ENCODE results near the gene VWF. TPM values are rescaled to one million over a fixed set of nuclear protein-coding genes. Genes with fewer than 3 reads are reported as not detected.

The VWF gene
- total RNA-seq, 1 experiment from 2014 or later: 0.41 TPM

GRCh38 chr12:6059221-6059620, 65.2 kb downstream of the VWF start:
- ChIA-PET CTCF (interaction anchor here (1.2 to 1.5 kb wide), 2 partner anchors 71 to 226 kb away, joined by 3 to 4 read pairs; no protein-coding TSS in a partner anchor), POLR2A (no interaction called here)
- no peaks in the 10 kb centered on the region for H3K36me3 ChIP-seq (ENCODE audit: control insufficient read depth, insufficient read depth, low read length)
- Mint-ChIP-seq H3K36me3 (ENCODE audit: insufficient read depth, unreplicated experiment) (no peaks in the 10 kb centered on the region), H3K27ac (ENCODE audit: unreplicated experiment) (no peak overlapping the region), H3K9me3 (ENCODE audit: unreplicated experiment) (no peaks in the 10 kb centered on the region), H3K27me3 (ENCODE audit: insufficient read depth, unreplicated experiment) (no peaks in the 10 kb centered on the region), H3K4me1 (ENCODE audit: low read depth, unreplicated experiment) (peaks cover 18% of the 10 kb centered on the region), H3K4me3 (ENCODE audit: unreplicated experiment) (no peak overlapping the region)
- DNase-seq: no peak
- intact Hi-C loops (cut with micrococcal nuclease; ENCODE audit: unreplicated experiment): no loop called here
- no peak for TF ChIP-seq CTCF (IDR thresholded peaks at IDR 0.05; ENCODE audit: insufficient read depth in 1 of 2, low read depth in 1 of 2, low read length in 1 of 2, severe bottlenecking in 1 of 2, unreplicated experiment in 1 of 2)
- H3K4me1 ChIP-seq: peaks cover 10% of the 10 kb centered on the region
- H3K4me3 ChIP-seq (ENCODE audit: low read depth, low read length): no peak overlapping the region
- H3K27me3 ChIP-seq (replicated peaks; ENCODE audit: control insufficient read depth, insufficient read depth, low read length): no peaks in the 10 kb centered on the region
- H3K9me3 ChIP-seq: no peaks in the 10 kb centered on the region
- BruUV-seq (replicated peaks): no TSS peak

- Mint-ChIP-seq H3K4me1 (ENCODE audit: low read depth, unreplicated experiment) (peaks cover 17% of the 10 kb centered on the region), H3K9me3 (ENCODE audit: unreplicated experiment) (no peaks in the 10 kb centered on the region), H3K27ac (ENCODE audit: unreplicated experiment) (no peak overlapping the region), H3K36me3 (ENCODE audit: insufficient read depth, unreplicated experiment) (no peaks in the 10 kb centered on the region), H3K27me3 (ENCODE audit: insufficient read depth, unreplicated experiment) (no peaks in the 10 kb centered on the region), H3K4me3 (ENCODE audit: unreplicated experiment) (no peak overlapping the region)
- Histone ChIP-seq H3K9me3 (no peaks in the 10 kb centered on the region), H3K4me1 (peaks cover 16% of the 10 kb centered on the region), H3K27me3 (replicated peaks; ENCODE audit: control insufficient read depth, insufficient read depth, low read length) (no peaks in the 10 kb centered on the region), H3K4me3 (ENCODE audit: low read depth, low read length) (no peak overlapping the region), H3K36me3 (ENCODE audit: control insufficient read depth, insufficient read depth, low read length) (no peaks in the 10 kb centered on the region)
- DNase-seq: no peak
- intact Hi-C loops (cut with micrococcal nuclease; ENCODE audit: unreplicated experiment): no loop called here
- TF ChIP-seq CTCF (IDR thresholded peaks at IDR 0.05; ENCODE audit: insufficient read depth in 1 of 2, low read depth in 1 of 2, low read length in 1 of 2, severe bottlenecking in 1 of 2, unreplicated experiment in 1 of 2): no peak
- BruUV-seq (replicated peaks): no TSS peak
- CTCF ChIA-PET: interaction anchor here (1.2 to 1.5 kb wide), 2 partner anchors 70 to 226 kb away, joined by 3 to 4 read pairs; no protein-coding TSS in a partner anchor
- POLR2A ChIA-PET: no interaction called here
These were observed 65.8 kb downstream of the VWF start for GRCh38 chr12:6058481-6059161.

- Histone ChIP-seq H3K9me3 (no peaks in the 10 kb centered on the region), H3K4me1 (peaks cover 24% of the 10 kb centered on the region), H3K27me3 (replicated peaks; ENCODE audit: control insufficient read depth, insufficient read depth, low read length) (no peaks in the 10 kb centered on the region), H3K36me3 (ENCODE audit: control insufficient read depth, insufficient read depth, low read length) (no peaks in the 10 kb centered on the region), H3K4me3 (ENCODE audit: low read depth, low read length) (no peak overlapping the region)
- no peak for DNase-seq
- POLR2A ChIA-PET: interaction anchor here (0.6 kb wide), 1 partner anchor 905 kb away, joined by 3 read pairs; no protein-coding TSS in a partner anchor
- no TSS peak for BruUV-seq (replicated peaks)
- H3K9me3 Mint-ChIP-seq (ENCODE audit: unreplicated experiment): no peaks in the 10 kb centered on the region
- H3K27me3 Mint-ChIP-seq (ENCODE audit: insufficient read depth, unreplicated experiment): no peaks in the 10 kb centered on the region
- no peak overlapping the region for H3K27ac Mint-ChIP-seq (ENCODE audit: unreplicated experiment)
- no peak for TF ChIP-seq CTCF (IDR thresholded peaks at IDR 0.05; ENCODE audit: insufficient read depth in 1 of 2, low read depth in 1 of 2, low read length in 1 of 2, severe bottlenecking in 1 of 2, unreplicated experiment in 1 of 2)
- no peak overlapping the region for H3K4me3 Mint-ChIP-seq (ENCODE audit: unreplicated experiment)
- intact Hi-C loops (cut with micrococcal nuclease; ENCODE audit: unreplicated experiment): no loop called here
- peaks cover 8% of the 10 kb centered on the region for H3K4me1 Mint-ChIP-seq (ENCODE audit: low read depth, unreplicated experiment)
- H3K36me3 Mint-ChIP-seq (ENCODE audit: insufficient read depth, unreplicated experiment): no peaks in the 10 kb centered on the region
- CTCF ChIA-PET: interaction anchor here (0.6 to 0.7 kb wide), 3 partner anchors 18 to 204 kb away, joined by 3 to 10 read pairs (median 4); no protein-coding TSS in a partner anchor
These were observed 66.8 kb downstream of the VWF start for GRCh38 chr12:6057700-6058099.

All from Caco-2 (cell line).